NCI-H2196 (cell line): ENCODE measurements around the gene UCN.
"Not testable (repeated sequence)": the region's sequence is repeated elsewhere in the genome, so short reads cannot be mapped to it uniquely, and the experiment has no call there.

Source experiments
- DNase-seq: peaks from one replicate; lab custom pipeline; 2025; ENCODE audit not compliant: unreplicated experiment; lab: John Stamatoyannopoulos, UW

UCN gene, protein sequence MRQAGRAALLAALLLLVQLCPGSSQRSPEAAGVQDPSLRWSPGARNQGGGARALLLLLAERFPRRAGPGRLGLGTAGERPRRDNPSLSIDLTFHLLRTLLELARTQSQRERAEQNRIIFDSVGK

DNA sequence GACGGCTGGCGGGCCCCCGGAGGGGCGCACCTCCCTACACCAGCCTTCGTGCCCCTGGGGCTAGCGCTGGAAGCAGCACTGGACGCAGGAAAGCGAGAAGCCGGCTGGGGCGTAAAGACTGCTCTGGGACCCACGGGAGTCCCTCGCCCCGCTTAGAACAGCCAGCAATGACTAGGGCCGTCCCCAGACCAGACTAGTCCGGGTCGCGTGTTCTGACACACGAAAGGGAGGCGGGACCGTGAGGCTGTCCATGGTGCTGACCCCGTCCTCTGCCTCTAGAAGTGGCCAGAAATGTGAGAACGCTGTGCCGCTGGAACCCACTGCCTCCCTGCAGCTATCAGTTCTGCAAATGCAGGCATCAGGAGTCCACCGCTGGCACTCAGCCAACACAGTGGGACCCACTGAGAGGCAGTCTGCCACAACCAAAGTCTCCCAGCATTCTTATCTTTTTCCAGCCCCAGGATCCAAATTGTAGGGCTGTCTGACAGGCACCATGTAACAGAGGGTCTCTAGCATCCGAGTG, at the start of gene UCN:
UCN (minus strand) TSS at position 87 of the 523 bp plus-strand sequence. CDS start 550 bp downstream, outside the sequence.
- no peak for DNase-seq

DNA sequence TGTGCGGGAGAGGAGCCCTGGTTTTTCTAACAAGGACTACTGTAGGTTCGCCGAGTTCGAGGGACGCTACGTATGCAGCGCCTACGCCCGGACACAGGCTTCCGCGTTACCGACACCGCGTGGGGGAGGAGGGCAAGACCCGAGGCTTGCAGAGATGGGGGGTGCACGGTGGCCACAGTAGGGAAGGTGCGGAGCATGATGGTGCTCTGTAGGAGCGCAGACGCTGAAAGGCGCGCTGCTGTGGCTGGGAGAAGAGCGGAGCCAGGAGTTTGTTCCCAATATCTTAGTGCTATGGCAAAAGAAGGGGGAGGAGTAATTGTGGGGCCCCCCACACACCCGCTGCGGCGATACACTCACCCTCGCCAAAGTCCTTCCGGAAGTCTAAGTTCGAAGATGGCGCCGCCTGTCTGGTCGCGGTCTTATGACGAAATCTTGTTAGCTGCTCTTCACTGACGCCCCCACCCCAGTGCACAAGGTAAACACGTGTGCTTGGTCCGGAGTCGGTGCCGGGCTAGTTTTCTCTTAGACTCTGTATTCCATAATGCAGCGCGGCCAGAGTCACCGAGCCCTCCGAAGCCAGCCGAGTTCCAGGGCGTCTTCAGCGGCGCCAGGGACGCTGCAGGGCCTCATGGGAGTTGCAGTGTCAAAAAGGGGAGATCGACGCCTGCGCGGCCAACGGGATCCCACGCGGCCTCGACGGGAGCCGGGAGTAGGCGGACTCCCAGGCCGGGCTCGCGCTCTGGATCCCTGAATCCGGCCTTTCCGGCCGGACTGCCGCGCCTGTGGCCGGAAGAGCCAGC, 48.3 kb upstream of the UCN start, which contains the start of gene GTF3C2:
GTF3C2 (minus strand) TSS at position 383 of the 800 bp plus-strand sequence. CDS start 13,210 bp downstream, outside the sequence.
- DNase-seq = peak; percentile 96

DNA sequence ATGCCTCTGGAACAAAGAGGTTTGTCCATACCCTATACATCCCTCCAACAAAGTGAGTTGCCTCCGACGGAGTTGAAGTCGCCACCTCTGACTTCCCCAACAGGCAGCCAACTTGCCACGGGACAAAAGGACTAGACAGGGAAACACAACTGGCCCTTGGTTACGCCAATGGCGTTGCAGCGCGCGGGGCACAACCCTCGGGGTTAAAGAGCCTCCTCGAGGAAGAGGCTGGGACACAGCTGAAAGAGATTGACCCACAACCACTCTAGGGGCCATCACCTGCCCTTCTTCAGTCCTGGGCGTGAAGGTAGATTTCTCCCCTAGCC, 47.8 kb upstream of the UCN start:
- peak; percentile 68 for DNase-seq

DNA sequence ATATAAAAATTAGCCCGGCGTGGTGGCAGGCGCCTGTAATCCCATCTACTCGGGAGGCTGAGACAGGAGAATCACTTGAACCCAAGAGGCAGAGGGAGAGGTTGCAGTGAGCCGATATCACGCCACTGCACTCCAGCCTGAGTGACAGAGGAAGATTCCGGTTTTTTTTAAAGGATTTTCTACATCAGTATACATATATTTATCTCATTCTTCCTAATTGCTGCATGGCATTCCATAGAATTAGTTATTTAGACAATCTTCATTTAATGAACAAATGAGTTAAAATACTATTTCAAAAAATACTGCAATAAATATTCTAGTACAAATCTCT, 46.3 kb upstream of the UCN start:
- no peak for DNase-seq

DNA sequence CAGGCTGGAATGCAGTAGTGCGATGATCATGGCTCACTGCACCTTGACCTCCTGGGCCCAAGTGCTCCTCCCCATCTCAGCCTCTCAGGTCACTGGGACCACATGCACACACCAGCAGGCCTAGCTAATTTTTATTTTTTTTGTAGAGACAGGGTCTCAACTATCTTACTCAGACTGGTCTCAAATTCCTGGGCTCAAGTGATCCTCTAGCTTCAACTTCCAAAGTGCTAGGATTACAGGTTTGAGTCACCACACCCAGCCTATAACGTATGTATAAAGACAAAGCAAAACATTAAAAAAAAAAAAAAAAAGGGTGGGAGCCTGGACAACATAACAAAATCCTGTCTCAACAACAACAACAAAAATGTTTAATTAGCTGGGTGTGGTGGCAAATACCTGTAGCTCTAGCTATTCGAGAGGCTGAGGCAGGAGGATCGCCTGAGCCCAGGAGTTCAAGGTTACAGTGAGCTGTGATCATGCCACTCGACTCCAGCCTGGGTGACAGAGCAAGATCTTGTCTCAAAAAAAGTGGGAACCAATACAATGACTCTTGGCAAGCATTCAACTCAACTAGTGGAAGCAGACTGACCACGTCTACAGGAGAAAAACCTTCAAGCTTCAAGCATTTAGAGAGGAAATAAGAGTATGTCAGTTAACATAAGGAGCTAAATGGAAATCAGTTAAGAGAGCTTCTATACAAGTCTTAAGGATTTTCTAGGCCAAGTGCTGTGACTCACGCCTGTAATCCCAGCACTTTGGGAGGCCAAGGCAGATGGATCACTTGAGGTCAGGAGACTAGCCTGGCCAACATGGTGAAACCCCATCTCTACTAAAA, 45.7 kb upstream of the UCN start:
- DNase-seq = no peak

DNA sequence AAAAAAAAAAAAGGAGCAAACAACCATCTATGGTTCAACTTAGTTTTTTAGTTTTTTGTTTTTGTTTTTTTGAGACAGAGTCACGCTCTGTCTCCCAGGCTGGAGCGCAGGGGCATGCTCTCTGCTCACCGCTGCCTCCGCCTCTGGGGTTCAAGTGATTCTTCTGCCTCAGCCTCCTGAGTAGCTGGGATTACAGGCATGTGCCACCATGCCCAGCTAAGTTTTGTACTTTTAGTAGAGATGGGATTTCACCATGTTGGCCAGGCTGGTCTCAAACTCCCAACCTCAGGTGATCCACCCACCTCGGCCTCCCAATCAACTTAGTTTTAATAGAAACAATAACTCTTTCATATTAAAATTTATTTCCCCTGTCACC, 45.1 kb upstream of the UCN start:
- DNase-seq = not testable (repeated sequence)

DNA sequence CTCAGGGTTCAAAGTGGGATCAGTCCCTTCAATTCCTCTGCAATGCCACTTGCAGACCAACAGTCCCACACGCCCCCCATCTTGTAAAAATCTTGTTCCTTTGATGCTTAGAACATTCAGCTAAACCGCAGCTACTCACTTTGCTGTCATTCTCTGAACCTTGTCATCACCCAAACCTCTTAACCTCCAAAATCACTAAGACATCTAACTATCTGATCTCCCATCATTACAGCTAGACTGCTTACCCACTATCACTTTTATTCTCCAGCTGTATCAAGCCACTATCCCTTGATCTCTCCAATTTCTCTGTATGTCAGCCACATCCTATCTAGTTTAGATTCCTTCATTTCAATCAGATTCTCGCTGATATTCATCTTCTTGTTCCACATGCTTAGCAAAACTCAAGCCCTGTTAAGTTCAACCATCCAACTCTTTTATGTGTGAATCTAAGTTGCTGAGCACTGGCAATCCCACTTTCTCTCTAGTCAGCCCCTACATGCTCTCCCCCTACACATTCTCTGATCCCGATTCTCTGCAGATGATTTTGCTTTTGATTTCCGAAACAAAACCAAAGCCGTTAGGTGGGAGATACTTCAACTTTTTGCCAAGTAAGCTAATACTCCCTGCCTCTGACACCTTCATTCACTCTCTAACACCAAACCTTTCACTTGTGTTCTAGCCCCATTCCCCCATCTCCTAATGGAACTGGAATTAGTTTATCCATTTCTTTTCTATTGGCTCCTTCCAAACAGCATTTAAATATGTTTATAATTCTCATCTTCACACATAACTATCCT, 43.8 kb upstream of the UCN start:
- DNase-seq = no peak

DNA sequence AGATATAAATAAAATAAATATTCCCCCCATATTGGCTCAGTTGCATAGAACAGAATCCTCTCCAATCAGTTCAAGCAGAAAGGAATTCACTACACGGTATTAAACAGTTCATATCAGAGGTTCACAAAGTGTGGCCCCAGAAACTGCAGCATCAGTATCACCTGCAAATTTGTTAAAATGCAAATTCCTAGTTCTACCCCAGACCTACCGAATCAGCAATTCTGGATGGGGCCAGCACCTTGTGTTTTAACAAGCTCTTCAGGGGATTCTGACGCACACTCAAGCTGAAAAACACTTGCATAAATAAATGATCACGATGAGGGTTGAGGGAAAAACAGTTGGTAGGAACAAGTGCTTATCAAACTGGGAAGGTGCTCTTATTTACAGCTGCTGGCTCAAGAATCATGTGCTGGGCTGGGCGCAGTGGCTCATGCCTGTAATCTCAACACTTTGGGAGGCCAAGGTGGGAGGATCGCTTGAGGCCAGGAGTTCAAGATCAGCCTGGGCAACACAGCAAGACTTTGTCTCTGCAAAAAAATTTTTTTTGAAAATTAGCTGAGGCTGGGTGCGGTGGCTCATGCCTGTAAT, 42.0 kb upstream of the UCN start:
- DNase-seq = no peak

DNA sequence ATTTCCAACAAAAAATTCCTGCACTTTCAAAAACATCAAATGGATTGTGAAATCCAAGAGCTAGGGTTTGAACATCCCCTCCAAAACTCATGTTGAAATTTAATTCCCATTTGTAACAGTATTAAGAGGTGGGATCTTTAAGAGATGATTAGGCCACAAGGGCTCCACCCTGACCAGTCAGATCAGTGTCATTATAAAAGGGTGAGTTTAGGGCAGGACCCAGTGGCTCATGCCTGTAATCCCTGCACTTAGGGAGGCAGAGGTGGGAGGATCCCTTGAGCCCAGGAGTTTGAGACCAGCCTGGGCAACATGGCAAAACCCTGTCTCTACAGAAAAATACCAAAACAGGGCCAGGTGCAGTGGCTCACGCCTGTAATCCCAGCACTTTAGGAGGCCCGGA, 39.4 kb upstream of the UCN start:
- DNase-seq = no peak

DNA sequence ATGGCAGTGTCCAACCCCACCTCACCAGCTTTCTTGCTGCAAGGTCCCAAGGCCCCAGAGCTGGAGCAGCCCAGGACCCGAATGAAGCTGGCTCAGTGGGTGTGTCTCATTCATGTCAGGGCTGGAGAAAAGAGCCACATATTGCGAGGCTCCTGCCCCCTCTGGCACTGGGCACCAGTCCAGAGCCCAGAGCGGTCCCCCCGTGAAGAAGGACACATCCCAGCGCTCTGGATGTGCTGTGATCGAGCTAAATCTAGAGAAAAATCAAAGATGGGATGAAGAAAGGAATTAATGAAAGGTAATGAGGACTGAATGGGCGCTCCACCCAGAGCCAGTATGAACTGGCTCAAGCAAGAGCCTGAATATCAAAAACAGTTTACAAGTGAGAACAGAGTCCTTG, 27.9 kb upstream of the UCN start:
- no peak for DNase-seq

DNA sequence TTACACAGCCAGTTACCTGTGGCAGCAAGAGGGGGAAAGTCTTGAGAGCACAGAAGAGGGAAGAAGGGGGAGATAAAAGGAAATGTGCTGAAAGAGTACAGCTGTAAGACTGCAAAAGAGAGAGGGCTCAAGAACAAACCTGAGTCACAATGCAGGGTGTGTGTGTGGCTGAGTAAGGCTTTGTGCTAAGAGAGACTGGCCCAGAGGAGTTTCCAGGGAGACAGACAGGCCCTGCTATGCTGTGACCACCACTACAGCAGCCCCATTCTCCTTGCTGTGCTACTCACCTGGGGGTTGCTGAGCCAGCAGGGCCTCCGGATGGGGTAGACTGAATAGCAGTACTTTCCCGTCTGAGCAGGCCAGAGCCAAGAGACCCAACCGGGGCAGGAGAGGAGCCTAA, 27.1 kb upstream of the UCN start:
- DNase-seq = no peak

DNA sequence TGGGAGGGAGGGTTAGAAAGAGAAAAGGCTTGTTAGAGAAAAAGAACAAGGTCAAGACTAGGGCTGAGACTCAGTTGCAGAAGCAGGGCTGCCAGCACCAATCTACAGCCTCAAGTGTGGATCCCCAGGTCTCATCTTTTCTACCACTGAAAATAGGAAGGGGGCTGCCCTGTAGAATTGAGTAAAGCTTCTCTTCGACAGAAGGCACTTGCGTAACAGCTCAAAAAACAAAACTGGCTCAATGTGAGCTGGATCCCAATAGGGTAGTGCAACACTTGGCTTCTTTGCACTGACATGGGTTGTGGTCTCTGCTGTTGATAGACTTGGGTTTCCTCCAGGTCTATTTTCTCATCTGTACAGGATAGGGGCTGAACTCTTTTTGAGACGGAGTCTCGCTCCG, 16.5 kb upstream of the UCN start:
- DNase-seq = no peak

DNA sequence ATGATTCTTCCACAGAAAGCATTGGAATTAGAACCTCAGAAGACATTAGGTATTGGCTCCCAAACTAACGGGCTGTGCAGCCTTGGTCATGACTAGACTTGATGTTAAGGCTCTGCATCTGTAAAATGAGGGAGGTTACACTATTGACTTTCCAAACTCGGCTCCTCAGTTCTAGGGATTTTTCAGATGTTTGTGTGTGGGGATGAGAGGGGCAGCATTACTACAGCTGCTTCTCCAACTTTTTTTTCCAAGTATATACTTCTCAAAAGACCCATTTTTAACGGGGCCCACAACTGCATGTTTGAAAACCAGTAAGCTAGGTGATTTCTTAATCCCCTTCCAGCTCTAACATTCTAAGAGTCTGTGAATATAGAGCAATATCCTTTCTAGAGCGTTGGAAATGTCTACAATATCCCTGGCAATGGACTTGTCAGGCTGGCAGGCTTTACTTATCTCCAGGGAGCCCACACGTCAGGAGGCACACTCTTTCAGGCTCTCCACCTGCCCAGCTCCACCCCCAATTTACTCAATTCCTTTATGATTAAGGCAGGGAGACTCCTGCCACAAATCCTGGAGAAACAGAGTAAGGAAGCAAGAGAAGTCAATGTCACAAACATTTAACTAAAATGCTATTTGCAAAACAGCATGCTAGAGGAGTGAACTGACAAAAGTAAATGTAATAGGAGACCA, 15.5 kb upstream of the UCN start:
- DNase-seq = no peak

DNA sequence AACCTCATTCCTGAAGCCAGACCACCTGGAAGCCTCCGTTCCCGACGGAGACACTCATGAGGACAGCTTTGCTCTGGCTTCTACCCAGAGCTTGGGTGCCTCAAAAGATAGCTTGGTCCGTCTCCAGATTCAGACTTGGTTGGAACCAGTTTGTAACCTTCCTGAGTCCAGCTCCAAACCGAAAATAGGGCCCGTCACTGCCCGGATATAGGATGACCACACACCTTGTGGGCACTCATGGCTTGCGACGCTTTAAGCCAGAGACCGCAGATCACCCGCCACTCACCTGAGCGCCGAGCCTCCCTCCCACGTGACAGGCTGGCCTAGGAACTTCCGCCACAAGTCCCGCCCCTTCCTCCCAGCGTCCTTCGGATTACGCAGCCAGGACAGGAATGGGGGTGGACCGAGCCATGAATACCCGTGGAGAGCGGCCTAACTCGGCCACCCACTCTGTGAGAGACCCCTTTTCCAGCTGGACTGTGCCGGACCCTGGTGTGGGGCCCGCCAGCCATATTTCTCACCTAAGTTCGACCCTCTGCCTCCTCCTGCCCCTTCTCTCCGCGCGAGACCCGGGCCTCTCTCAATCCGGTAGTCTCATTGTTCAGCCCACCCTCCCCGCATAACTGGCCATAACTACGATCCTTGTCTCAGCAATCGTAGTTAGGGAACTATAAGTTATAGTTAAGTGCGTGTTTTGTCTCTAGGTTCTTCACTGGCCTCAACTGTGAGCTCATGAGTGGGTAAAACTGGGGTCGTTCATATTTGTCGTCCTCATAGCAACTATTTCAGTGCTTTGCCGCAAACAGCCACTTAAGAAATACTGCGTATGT, 14.7 kb upstream of the UCN start, which contains the start of gene MPV17:
MPV17 (minus strand) TSS at position 332 of the 830 bp plus-strand sequence. CDS start 580 bp downstream, outside the sequence.
- DNase-seq = peak; percentile 95

DNA sequence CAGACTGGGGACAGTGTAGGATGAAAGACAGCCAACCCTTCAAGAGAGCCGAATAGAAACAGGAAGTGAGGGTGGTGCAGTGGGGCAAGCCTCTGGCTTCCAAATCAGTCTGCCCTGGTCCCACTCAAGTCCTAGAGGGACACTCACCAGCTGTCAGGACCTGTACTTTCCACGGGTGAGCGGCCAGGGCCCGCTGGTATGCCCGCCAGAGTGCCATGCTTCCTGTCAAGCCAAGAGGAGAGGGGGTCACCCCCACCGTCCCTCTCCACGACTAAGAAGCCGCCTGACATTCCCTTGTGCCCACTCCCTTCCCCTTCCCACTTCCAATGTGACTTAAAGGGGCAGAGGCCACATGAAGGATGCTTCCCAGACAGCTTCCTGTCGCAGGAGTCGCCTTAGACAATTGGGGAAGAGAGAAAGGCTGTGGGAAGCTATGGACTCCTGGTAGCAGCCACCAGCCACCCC, 14.1 kb upstream of the UCN start:
- no peak for DNase-seq

DNA sequence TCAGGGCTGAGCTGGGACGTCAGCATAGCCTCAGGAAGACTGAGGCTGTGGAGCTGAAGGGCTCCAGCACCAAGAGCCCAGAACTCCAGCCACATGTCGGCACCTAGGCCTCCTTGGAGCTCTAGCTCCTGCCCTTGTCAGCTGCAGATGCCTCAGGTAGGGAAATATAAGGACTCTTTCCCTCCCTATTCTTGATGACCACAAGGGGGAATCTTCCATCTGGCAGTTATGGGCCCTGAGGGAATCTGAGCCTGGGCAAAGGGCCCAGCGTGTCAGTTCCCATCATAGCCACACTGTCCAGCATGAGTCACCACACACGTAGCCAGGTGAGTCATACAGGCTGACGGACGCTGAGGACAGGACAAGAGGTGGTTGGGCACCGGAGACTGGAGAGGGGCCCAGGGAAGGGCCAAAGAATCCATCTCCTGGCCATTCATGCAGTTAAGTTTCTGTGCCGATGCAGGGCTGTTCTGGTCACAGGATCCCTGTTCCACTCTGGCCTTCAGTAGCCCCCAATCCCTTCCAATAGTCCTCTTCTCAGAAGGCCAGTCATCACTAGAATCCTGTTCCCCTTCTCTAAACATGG, 12.8 kb upstream of the UCN start:
- peak; percentile 92 for DNase-seq

DNA sequence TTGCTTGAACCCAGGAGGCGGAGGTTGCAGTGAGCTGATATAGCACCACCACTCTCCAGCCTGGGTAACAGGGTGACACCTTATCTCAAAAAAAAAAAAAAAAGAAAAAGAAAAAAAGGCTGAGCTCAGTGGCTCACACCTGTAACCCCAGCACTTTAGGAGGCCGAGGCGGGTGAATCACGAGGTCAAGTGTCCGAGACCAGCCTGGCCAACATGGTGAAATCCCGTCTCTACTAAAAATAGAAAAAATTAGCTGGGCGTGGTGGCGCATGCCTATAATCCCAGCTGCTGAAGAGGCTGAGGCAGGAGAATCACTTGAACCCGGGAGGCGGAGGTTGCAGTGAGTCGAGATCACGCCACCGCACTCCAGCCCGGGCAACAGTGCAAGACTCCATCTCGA, 11.6 kb upstream of the UCN start:
- DNase-seq = not testable (repeated sequence)

DNA sequence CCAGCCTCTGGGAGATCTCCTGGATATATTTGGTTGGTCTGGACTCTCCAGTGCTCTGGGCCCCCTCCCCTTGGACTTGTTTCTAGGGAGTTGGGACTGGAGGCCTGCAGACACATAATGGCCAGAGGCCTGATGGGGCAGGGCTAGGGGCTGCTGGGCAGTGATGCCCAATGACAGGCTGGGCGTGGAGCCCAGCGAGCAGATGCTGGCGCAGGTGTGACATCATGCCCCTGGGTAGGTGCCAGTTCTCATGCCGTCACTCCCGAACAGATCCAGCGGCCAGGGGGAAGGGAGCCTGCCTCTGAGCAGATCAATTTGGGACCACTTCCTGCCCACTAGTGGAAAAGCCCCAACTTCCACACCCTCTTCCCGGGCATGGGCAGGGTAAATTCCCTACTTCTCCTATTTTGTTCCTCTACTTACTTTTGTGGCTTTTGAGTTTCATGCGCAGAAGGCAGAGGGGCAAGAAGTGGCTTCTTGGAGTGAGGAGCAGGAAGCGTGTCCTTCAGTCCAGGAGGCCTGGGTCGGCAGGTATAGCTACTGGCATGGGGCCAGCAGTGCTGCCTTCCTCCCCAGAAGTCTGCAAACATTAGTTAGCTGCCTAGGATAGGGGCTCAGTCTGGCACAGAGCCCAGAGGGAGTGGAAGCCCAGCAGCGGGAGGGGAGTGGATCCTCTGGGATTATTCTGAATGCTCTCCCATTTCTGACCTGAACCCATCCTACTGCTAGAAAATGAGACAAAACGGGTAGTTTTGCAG, 8.6 kb upstream of the UCN start:
- peak; percentile 76 for DNase-seq
